ENCODE data around the gene NARS2.

The NARS2 gene

DNA sequence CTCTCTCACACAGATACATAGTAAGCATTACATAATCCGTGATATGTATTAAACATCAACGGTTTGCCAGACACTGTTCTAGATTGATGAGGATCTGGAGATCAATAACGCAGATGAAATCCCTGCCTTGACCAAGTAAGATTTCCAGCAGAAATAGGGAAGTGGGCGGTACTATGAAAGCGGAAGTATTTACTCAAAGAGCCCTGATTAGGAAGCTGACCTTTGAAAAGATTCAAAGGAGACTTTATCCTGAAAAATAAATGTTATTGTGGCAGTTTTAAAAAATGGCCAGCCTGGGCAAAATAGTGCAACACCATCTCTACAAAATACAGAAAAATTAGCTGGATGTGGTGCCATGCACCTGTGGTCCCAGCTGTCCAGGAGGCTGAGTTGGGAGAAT is 183.9 kb downstream of the NARS2 start:
- no peak for TF ChIP-seq EZH2phosphoT487 (conservative IDR thresholded peaks at IDR 0.05; ENCODE audit: low read length)
- TF ChIP-seq, protein P1, sequence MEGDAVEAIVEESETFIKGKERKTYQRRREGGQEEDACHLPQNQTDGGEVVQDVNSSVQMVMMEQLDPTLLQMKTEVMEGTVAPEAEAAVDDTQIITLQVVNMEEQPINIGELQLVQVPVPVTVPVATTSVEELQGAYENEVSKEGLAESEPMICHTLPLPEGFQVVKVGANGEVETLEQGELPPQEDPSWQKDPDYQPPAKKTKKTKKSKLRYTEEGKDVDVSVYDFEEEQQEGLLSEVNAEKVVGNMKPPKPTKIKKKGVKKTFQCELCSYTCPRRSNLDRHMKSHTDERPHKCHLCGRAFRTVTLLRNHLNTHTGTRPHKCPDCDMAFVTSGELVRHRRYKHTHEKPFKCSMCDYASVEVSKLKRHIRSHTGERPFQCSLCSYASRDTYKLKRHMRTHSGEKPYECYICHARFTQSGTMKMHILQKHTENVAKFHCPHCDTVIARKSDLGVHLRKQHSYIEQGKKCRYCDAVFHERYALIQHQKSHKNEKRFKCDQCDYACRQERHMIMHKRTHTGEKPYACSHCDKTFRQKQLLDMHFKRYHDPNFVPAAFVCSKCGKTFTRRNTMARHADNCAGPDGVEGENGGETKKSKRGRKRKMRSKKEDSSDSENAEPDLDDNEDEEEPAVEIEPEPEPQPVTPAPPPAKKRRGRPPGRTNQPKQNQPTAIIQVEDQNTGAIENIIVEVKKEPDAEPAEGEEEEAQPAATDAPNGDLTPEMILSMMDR (IDR thresholded peaks at IDR 0.05; ENCODE audit: insufficient read depth, low read length, poor library complexity, severe bottlenecking): no peak
- Histone ChIP-seq H3K36me3 (ENCODE audit: low read length) (no peaks in the 10 kb centered on the region), H2AFZ (ENCODE audit: low read depth, low read length, severe bottlenecking) (no peak overlapping the region), H3K27ac (ENCODE audit: low read depth, low read length) (no peak overlapping the region), H4K20me1 (ENCODE audit: low read depth, low read length) (no peaks in the 10 kb centered on the region), H3K9ac (ENCODE audit: low read length) (no peak overlapping the region), H3K9me2 (replicated peaks; ENCODE audit: insufficient read depth, low read length) (no peaks in the 10 kb centered on the region), H3K27me3 (ENCODE audit: low read length) (no peaks in the 10 kb centered on the region), H3K9me3 (ENCODE audit: insufficient read depth, low read length) (no peaks in the 10 kb centered on the region), H3F3A (ENCODE audit: insufficient read depth) (no peaks in the 10 kb centered on the region), H3K4me2 (ENCODE audit: low read depth, low read length, poor library complexity, severe bottlenecking) (no peak overlapping the region), H3K4me3 (ENCODE audit: insufficient read depth, low read length, poor library complexity, severe bottlenecking) (no peak overlapping the region), H3K79me2 (ENCODE audit: insufficient read depth, low read length) (no peaks in the 10 kb centered on the region)

DNA sequence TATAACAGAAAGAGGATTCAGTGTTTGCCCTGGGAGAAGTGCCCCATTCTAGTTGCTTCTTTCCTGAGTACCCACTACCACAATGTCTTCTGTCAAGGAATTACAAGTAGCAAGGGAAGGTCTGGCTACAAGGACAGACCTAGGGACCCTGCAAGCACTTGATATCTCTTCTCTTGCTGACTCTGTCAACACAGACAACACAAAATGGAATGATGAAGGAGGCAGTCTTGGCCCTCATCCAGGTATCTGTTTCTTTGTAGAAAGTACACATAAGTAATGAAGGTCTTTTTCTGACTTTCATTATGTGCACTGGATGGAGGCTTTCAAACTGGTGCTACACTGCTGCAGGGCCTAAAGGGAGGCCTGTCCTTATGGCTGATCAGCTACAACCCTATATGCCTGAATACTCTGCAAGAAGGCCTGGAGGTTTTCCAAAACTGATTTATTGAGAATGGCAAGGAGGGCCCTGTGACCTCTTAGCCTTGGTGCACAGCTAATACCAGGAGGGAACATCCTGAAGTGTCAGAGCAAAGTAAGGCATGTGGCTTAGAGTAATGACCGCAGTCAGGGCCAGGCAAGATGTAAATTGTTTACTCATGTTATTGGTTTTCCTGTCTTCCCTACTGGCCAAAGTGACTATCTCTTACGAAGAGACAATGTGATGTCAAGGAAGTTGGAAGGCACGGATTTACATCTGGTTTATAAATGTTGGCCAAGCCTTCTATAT is 188.3 kb downstream of the NARS2 start:
- no peaks in the 10 kb centered on the region for H3K36me3 ChIP-seq (ENCODE audit: low read length)
- no peaks in the 10 kb centered on the region for H3F3A ChIP-seq (ENCODE audit: insufficient read depth)
- H3K4me2 ChIP-seq (ENCODE audit: low read depth, low read length, poor library complexity, severe bottlenecking): no peak overlapping the region
- no peak overlapping the region for H2AFZ ChIP-seq (ENCODE audit: low read depth, low read length, severe bottlenecking)
- H3K4me3 ChIP-seq (ENCODE audit: insufficient read depth, low read length, poor library complexity, severe bottlenecking): no peak overlapping the region
- no peaks in the 10 kb centered on the region for H3K9me2 ChIP-seq (replicated peaks; ENCODE audit: insufficient read depth, low read length)
- TF ChIP-seq, protein P1 (IDR thresholded peaks at IDR 0.05; ENCODE audit: insufficient read depth, low read length, poor library complexity, severe bottlenecking): no peak
- H3K9ac ChIP-seq (ENCODE audit: low read length): no peak overlapping the region
- peaks cover 4% of the 10 kb centered on the region; the same call in 1 of the 2 replicates for H3K9me3 ChIP-seq (ENCODE audit: insufficient read depth, low read length)
- H4K20me1 ChIP-seq (ENCODE audit: low read depth, low read length): no peaks in the 10 kb centered on the region
- H3K27me3 ChIP-seq (ENCODE audit: low read length): no peaks in the 10 kb centered on the region
- H3K79me2 ChIP-seq (ENCODE audit: insufficient read depth, low read length): no peaks in the 10 kb centered on the region
- no peak overlapping the region for H3K27ac ChIP-seq (ENCODE audit: low read depth, low read length)

Measured in SU-DHL-6 (cell line).